HG03439 (cell line): ENCODE results near the gene CMPK1.

Experiments used
- ATAC-seq: cut with Tn5 transposase; IDR thresholded peaks from one replicate; pipeline ENCODE4 v1.9.1; 2021; ENCODE audit warnings: mild to moderate bottlenecking, moderate library complexity; ENCODE audit not compliant: unreplicated experiment

The CMPK1 gene

GRCh38 chr1:47393141-47393540, 59.6 kb downstream of the CMPK1 start:
- no peak for ATAC-seq

- no peak for ATAC-seq
Observed at GRCh38 chr1:47395433-47395832, 61.8 kb downstream of the CMPK1 start.

GRCh38 chr1:47396671-47397196, 63.1 kb downstream of the CMPK1 start:
- no peak for ATAC-seq

GRCh38 chr1:47399138-47399845, 65.7 kb downstream of the CMPK1 start:
- no peak for ATAC-seq

GRCh38 chr1:47399846-47400155, 66.2 kb downstream of the CMPK1 start:
- ATAC-seq, result no peak

- no peak for ATAC-seq
Observed at GRCh38 chr1:47401761-47402160, 68.2 kb downstream of the CMPK1 start.

- no peak for ATAC-seq
Observed at GRCh38 chr1:47402591-47402990, 69.0 kb downstream of the CMPK1 start.

GRCh38 chr1:47403321-47403910, 69.8 kb downstream of the CMPK1 start:
- ATAC-seq, result no peak

GRCh38 chr1:47405697-47406096, 72.1 kb downstream of the CMPK1 start:
- no peak for ATAC-seq

- ATAC-seq, result no peak
Observed at GRCh38 chr1:47406966-47407365, 73.4 kb downstream of the CMPK1 start.

GRCh38 chr1:47407481-47407880, 73.9 kb downstream of the CMPK1 start:
- no peak for ATAC-seq

GRCh38 chr1:47409311-47410067, 75.9 kb downstream of the CMPK1 start:
- ATAC-seq, result no peak

GRCh38 chr1:47410068-47410455, 76.5 kb downstream of the CMPK1 start:
- no peak for ATAC-seq

GRCh38 chr1:47411436-47411835, 77.8 kb downstream of the CMPK1 start:
- no peak for ATAC-seq

GRCh38 chr1:47412437-47412836, 78.8 kb downstream of the CMPK1 start:
- ATAC-seq, result no peak

- ATAC-seq, result no peak
Observed at GRCh38 chr1:47415728-47416318, 82.2 kb downstream of the CMPK1 start, which contains the start of gene FOXE3. FOXE3 (plus strand) TSS chr1:47416285; CDS start chr1:47416316, 31 bp downstream.

- no peak for ATAC-seq
Observed at GRCh38 chr1:47416319-47417169, 83.0 kb downstream of the CMPK1 start.

- no peak for ATAC-seq
Observed at GRCh38 chr1:47417170-47418044, 83.8 kb downstream of the CMPK1 start.

- ATAC-seq, result no peak
Observed at GRCh38 chr1:47418122-47418521, 84.5 kb downstream of the CMPK1 start.
